ENCODE results near the gene B3GAT3. TPM values are rescaled to one million over a fixed set of nuclear protein-coding genes. Genes with fewer than 3 reads are reported as not detected.

B3GAT3 gene
- total and polyA plus RNA-seq, 2 of the 8 experiments (the other 6 are each of a cell fraction or from before 2014, with no cell fraction given) = 28.0 to 39.0 TPM

DNA sequence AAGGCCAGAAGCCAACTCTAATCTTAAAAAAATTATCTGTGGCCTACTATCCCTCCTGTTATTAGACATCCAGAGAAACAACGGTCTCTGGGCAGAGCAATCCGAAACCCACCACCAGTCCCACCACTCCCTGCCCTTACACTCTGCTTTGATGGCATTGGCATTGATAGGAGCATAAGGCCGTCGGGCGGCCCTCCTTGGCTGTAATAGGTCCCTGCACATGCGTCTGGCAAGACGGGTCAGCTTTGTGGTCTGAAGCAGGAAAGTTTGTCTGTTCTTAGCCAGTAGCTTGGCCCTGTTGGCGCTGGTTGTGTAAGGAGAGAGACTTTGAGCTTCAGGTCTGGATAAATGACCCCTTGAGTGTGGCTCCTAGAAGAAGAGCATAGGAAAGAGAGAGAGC lies 26.7 kb downstream of the B3GAT3 start:
- FAIRE-seq = no peak
- no peak overlapping the region for H4K8ac ChIP-seq (ENCODE audit: extremely low read depth, insufficient read depth, low read length)
- H3K79me2 ChIP-seq (ENCODE audit: control insufficient read depth in 1 of 2, insufficient read depth in 2 of 2, low read length in 2 of 2) = peaks cover 0 to 27% of the 10 kb centered on the region in 2 experiments; a peak in 2 of 4 replicates
- no peak overlapping the region for H4K91ac ChIP-seq (replicated peaks; ENCODE audit: insufficient read length, low read length)
- 95% methylated on average over 8 of the region's 8 CpGs; no CpG with 5 or more reads in 1 of the 2 experiments for WGBS, 2 experiments (ENCODE audit: extremely low coverage in 1 of 2, insufficient coverage in 1 of 2, insufficient read length in 1 of 2, insufficient replicate concordance in 2 of 2, low coverage in 1 of 2, low lambda C conversion rate in 2 of 2, missing lambda C conversion rate in 1 of 2)
- H3K79me1 ChIP-seq (ENCODE audit: low read depth, low read length) = no peaks in the 10 kb centered on the region
- no peak overlapping the region for H3K4ac ChIP-seq (replicated peaks; ENCODE audit: insufficient read length, low read depth, low read length)
- H3K36me3 ChIP-seq (ENCODE audit: control insufficient read depth in 2 of 4, insufficient read depth in 4 of 4, low read length in 3 of 4) = peaks cover 36 to 49% (median 39%) of the 10 kb centered on the region in 4 experiments
- no peak overlapping the region for H2BK12ac ChIP-seq (ENCODE audit: low read depth, low read length)
- no peak overlapping the region for H2AFZ ChIP-seq (ENCODE audit: low read length)
- TF ChIP-seq EZH2 (IDR thresholded peaks at IDR 0.05; ENCODE audit: low read depth, low read length, severe bottlenecking) (no peak), NANOG (IDR thresholded peaks at IDR 0.05; ENCODE audit: insufficient read depth, low read depth, low read length, poor library complexity, severe bottlenecking) (no peak), YY1 (IDR thresholded peaks at IDR 0.05; ENCODE audit: low read depth, low read length) (no peak)
- no peak overlapping the region for H2BK5ac ChIP-seq (ENCODE audit: low read depth, low read length)
- DNase-seq (ENCODE audit: low read depth in 1 of 2, low spot score in 2 of 2) = no peak
- no peak overlapping the region for H2AK5ac ChIP-seq (ENCODE audit: low read depth, low read length)
- H3K9ac ChIP-seq (replicated peaks in 1 of 4; ENCODE audit: extremely low read depth in 1 of 4, low read depth in 3 of 4, low read length in 3 of 4) = no peak overlapping the region
- H3K27ac ChIP-seq (ENCODE audit: low read depth, low read length) = no peak overlapping the region
- no peak overlapping the region for H3K14ac ChIP-seq (ENCODE audit: insufficient read length)
- no peak overlapping the region for H4K5ac ChIP-seq (ENCODE audit: insufficient read length, low read depth, low read length)
- no peak overlapping the region for H3K18ac ChIP-seq (ENCODE audit: extremely low read depth, low read length)
- H3K27me3 ChIP-seq (replicated peaks in 1 of 4; ENCODE audit: control insufficient read depth in 3 of 4, extremely low read depth in 1 of 4, insufficient read depth in 3 of 4, low read length in 3 of 4) = no peaks in the 10 kb centered on the region
- ChIA-PET CTCF (ENCODE audit: partially characterized antibody) (interaction anchor here (0.6 to 7.2 kb wide), 6 partner anchors 12 to 51 kb away, joined by 3 to 97 read pairs (median 6); partner anchors contain the start of gene B3GAT3), POLR2A (ENCODE audit: partially characterized antibody) (interaction anchor here (0.6 to 12.3 kb wide), 10 partner anchors 15 to 114 kb away, joined by 3 to 235 read pairs (median 6); partner anchors contain the start of genes B3GAT3, CSKMT, EEF1G and EML3)
- peaks cover 4 to 8% of the 10 kb centered on the region in 2 experiments for H4K20me1 ChIP-seq (replicated peaks in 1 of 2; ENCODE audit: control insufficient read depth in 1 of 2, insufficient read depth in 2 of 2, low read length in 2 of 2)
- H2BK20ac ChIP-seq (ENCODE audit: low read length) = no peak overlapping the region
- H3K23ac ChIP-seq (ENCODE audit: insufficient read length) = no peak overlapping the region
- H2BK15ac ChIP-seq (ENCODE audit: low read length) = no peak overlapping the region
- H3K9me3 ChIP-seq (ENCODE audit: insufficient read depth in 2 of 2, low read depth in 1 of 2, low read length in 1 of 2) = no peaks in the 10 kb centered on the region
- peaks cover 4 to 10% (median 8%) of the 10 kb centered on the region in 4 experiments; a peak in 6 of 7 replicates for H3K4me1 ChIP-seq (replicated peaks in 1 of 4; ENCODE audit: control insufficient read depth in 3 of 4, insufficient read depth in 4 of 4, low read length in 3 of 4)
- H3K4me3 ChIP-seq (ENCODE audit: extremely low read depth in 1 of 4, insufficient read depth in 2 of 4, low read depth in 3 of 4, low read length in 4 of 4) = no peak overlapping the region
- H3K56ac ChIP-seq (replicated peaks; ENCODE audit: insufficient read length, low read depth, low read length) = no peak overlapping the region
- no peak overlapping the region for H2BK120ac ChIP-seq (replicated peaks; ENCODE audit: low read depth, low read length)
- H3K23me2 ChIP-seq (ENCODE audit: low read depth, low read length) = peaks cover 6% of the 10 kb centered on the region
- no peak overlapping the region for H3K4me2 ChIP-seq (ENCODE audit: insufficient read depth in 1 of 2, low read depth in 2 of 2, low read length in 2 of 2)

Measured in H1 (cell line).